Heart left ventricle (tissue), 16 donors: ENCODE measurements around the gene OR2A2. TPM values are rescaled to one million over a fixed set of nuclear protein-coding genes. Genes with fewer than 3 reads are reported as not detected.

Experiments used
- ATAC-seq, 4 donors: fragments of 200-7000 bp; cut with Tn5 transposase; one replicate each; pipeline ENCODE4 v1.9.1; 2020 to 2022; ENCODE audit warnings: moderate library complexity in 4 of 4, mild to moderate bottlenecking in 3 of 4, moderate number of reproducible peaks in 1 of 4
- DNase-seq, 5 donors: peaks; one replicate each; pipeline ENCODE4 v3.0.0-alpha.2; 2020
- H3K27ac ChIP-seq, 12 donors: fragments of 200-600 bp; sonication (generic) in 4 of 12; one replicate each; pipeline versions ENCODE4 v1.5.0 to v1.8.0; 2016 to 2022; ENCODE audit warnings: mild to moderate bottlenecking in 2 of 12
- H3K27me3 ChIP-seq, 9 donors: fragments of 200-600 bp; sonication (generic) in 2 of 9; one replicate each; pipeline versions ENCODE4 v1.5.1 to v1.8.0; 2016 to 2022; ENCODE audit warnings: mild to moderate bottlenecking in 3 of 9
- H3K36me3 ChIP-seq, 9 donors: fragments of 200-600 bp; sonication (generic) in 2 of 9; one replicate each; pipeline versions ENCODE4 v1.5.0 to v1.8.0; 2018 to 2022; ENCODE audit warnings: mild to moderate bottlenecking in 2 of 9
- H3K4me1 ChIP-seq, 12 donors: fragments of 200-600 bp; sonication (generic) in 4 of 12; one replicate each; pipeline versions ENCODE4 v1.5.0 to v1.8.0; 2016 to 2022; ENCODE audit warnings: mild to moderate bottlenecking in 3 of 12
- H3K4me3 ChIP-seq, 12 donors: fragments of 200-600 bp; sonication (generic) in 4 of 12; one replicate each; pipeline versions ENCODE4 v1.5.0 to v1.8.0; 2017 to 2022; ENCODE audit warnings: mild to moderate bottlenecking in 9 of 12, moderate library complexity in 4 of 12
- H3K9me3 ChIP-seq, 12 donors: fragments of 200-600 bp; sonication (generic) in 4 of 12; one replicate each; pipeline versions ENCODE4 v1.5.0 to v1.8.0; 2016 to 2022; ENCODE audit warnings: mild to moderate bottlenecking in 1 of 12
- POLR2A ChIP-seq, 2 donors: fragments of 450-650 bp; IDR thresholded peaks; one replicate each; pipeline ENCODE4 v1.6.1; 2017; ENCODE audit warnings: antibody characterized with exemption in 2 of 2, mild to moderate bottlenecking in 2 of 2, moderate library complexity in 2 of 2
- WGBS, 4 donors: extraction: QIAGEN DNeasy Blood & Tissue Kit in 2 of 4; methylation state at CpG; one replicate each; pipeline versions ENCODE4 v1.1.5 to v1.1.7; 2013 to 2018; 5-methylcytosine and 5-hydroxymethylcytosine counted together
- intact Hi-C, 10 donors: fragments of 100-400 bp; cut with DNase I; formaldehyde crosslinking; loops; one replicate each; pipeline versions ENCODE4 v1.11.1 to v1.14.2; 2022
- polyA plus RNA-seq, 2 donors: library from polyadenylated mRNA; stranded (reverse); fragments of 200-250 nt; gene quantifications; one replicate each; pipeline ENCODE4 v1.2.3, GENCODE V29; 2013
- total RNA-seq, 9 donors: library from RNA; depleted of rRNA in 2 of 9; stranded (reverse); fragments of >200 nt in 2 of 9; fragmentation: NEBNext Ultra II Directional in 3 of 9; extraction: Animal tissue kit (Norgen Biotek cat#: 25700) in 3 of 9; gene quantifications; one replicate each; pipeline versions ENCODE4 v1.1.0 to v1.2.4, GENCODE V29; 2016 to 2023
- TF ChIP-seq, protein P1 (sequence below), 12 donors: fragments of 200-600 bp; sonication (generic) in 4 of 12; IDR thresholded peaks; one replicate each; pipeline versions ENCODE4 v1.5.0 to v1.8.0; 2018 to 2022; ENCODE audit warnings: antibody characterized with exemption in 12 of 12, mild to moderate bottlenecking in 5 of 12
- donor health status: ischemic (EF 13 %, LVEDD 7.1; RV severe dilation, severe dysfunction).
- donor health status: healthy with polysubstance abuse.
- donor health status: DM: no; HTN: yes; CAD: no.
- donor health status: DM: no; HTN: no; CAD: no.
- donor health status: ischemic (EF 25% LVEDD 6.9; RV normal size, moderate dysfunction).
- donor health status: ischemic (EF 25% LVEDD 5.7; RV mildly dilated, moderate dysfunction).
- donor health status: healthy.
- donor health status: DM: yes; HTN: yes; CAD: no.
- donor health status: ischemic (EF 35%, LVEDD 5.7; RV mildly dilated, moderate dysfunction).
- donor health status: nonischemic (EF 11% LVEDD 7.7; RV severe dilation, severe dysfunction).
- donor health status: DM: yes; HTN: yes; CAD: no.
- donor health status: PGD.
- donor health status: ischemic (EF 29% LVEDD 5.4; RV normal size, mild dysfunction).
- donor health status: nonischemic (EF 23%, LVEDD 6.1; RV moderate dilation, normal function).

Gene OR2A2
- total and polyA plus RNA-seq, 11 donors = not detected

DNA sequence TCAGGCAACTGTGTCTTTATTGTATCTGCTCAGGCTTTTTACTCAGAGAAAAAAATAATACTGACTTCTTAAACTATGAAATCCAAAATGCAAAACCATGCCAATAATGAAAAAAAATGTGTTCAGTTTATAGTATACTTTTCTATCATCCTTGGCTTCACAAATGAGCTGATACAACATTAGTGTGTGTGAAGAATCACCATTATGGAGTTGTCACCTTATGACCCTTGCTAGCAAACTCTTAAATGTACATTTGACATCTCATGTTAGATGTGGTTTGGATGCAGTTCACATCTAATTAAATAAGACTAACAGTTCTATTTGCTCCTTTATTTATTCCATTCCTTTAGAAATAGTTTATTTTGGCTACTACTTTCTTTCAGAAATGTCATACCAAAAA, 4.2 kb upstream of the OR2A2 start:
- ATAC-seq = no peak
- H3K9me3 ChIP-seq = no peaks in the 10 kb centered on the region
- DNase-seq = no peak
- intact Hi-C loops = no loop called here
- H3K27me3 ChIP-seq = no peaks in the 10 kb centered on the region
- H3K36me3 ChIP-seq = no peaks in the 10 kb centered on the region
- TF ChIP-seq, protein P1, sequence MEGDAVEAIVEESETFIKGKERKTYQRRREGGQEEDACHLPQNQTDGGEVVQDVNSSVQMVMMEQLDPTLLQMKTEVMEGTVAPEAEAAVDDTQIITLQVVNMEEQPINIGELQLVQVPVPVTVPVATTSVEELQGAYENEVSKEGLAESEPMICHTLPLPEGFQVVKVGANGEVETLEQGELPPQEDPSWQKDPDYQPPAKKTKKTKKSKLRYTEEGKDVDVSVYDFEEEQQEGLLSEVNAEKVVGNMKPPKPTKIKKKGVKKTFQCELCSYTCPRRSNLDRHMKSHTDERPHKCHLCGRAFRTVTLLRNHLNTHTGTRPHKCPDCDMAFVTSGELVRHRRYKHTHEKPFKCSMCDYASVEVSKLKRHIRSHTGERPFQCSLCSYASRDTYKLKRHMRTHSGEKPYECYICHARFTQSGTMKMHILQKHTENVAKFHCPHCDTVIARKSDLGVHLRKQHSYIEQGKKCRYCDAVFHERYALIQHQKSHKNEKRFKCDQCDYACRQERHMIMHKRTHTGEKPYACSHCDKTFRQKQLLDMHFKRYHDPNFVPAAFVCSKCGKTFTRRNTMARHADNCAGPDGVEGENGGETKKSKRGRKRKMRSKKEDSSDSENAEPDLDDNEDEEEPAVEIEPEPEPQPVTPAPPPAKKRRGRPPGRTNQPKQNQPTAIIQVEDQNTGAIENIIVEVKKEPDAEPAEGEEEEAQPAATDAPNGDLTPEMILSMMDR (IDR thresholded peaks at IDR 0.05) = no peak
- no peak for TF ChIP-seq POLR2A (IDR thresholded peaks at IDR 0.05)
- H3K4me3 ChIP-seq = no peak overlapping the region
- no peak overlapping the region for H3K27ac ChIP-seq
- no peaks in the 10 kb centered on the region for H3K4me1 ChIP-seq

DNA sequence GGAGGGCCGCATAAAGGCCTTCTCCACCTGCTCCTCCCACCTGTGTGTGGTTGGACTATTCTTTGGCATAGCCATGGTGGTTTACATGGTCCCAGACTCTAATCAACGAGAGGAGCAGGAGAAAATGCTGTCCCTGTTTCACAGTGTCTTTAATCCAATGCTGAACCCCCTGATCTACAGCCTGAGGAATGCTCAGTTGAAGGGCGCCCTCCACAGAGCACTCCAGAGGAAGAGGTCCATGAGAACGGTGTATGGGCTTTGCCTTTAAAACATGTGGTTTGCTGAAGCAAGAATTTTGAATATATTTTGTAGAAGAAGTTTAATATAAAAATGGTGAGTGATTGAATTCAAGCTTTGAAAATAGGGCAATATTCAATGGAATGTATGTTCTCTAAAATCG, 889 bp downstream of the OR2A2 start:
- WGBS, 4 donors = 77 to 87% (median 80%) methylated on average over 5 of the region's 5 CpGs
- intact Hi-C loops = no loop called here
- ATAC-seq (no peak), DNase-seq (no peak)
- Histone ChIP-seq H3K36me3 (no peaks in the 10 kb centered on the region), H3K27me3 (no peaks in the 10 kb centered on the region), H3K27ac (no peak overlapping the region), H3K4me3 (no peak overlapping the region), H3K9me3 (no peaks in the 10 kb centered on the region), H3K4me1 (no peaks in the 10 kb centered on the region)
- no peak for TF ChIP-seq POLR2A (IDR thresholded peaks at IDR 0.05)
- TF ChIP-seq, protein P1 (IDR thresholded peaks at IDR 0.05) = no peak

DNA sequence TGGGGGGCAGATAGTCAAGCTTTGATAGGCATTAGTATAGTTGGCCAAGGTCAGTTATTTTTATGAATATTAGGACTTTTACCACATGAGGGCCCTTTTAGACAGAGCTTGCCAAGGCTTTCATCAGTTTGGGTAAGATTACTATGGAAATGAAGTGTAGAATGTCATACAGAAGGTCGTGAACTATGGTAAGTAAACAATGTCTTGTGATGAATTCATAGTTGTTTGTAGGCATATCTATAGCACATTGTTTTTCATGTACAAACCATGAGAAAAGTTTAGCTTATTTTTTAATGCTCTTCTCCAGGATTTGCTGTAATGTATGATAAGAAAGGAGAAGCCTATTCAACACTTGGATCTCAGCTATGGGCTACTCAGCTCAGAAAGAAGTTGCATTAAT, 4.3 kb downstream of the OR2A2 start:
- Histone ChIP-seq H3K27ac (no peak overlapping the region), H3K36me3 (no peaks in the 10 kb centered on the region), H3K9me3 (no peaks in the 10 kb centered on the region), H3K27me3 (no peaks in the 10 kb centered on the region), H3K4me1 (no peaks in the 10 kb centered on the region), H3K4me3 (no peak overlapping the region)
- intact Hi-C loops = no loop called here
- TF ChIP-seq, protein P1 (IDR thresholded peaks at IDR 0.05) = no peak
- no peak for TF ChIP-seq POLR2A (IDR thresholded peaks at IDR 0.05)
- ATAC-seq (no peak), DNase-seq (no peak)
- WGBS, 4 donors = 50 to 56% (median 52%) methylated on average over 1 of the region's 1 CpG

DNA sequence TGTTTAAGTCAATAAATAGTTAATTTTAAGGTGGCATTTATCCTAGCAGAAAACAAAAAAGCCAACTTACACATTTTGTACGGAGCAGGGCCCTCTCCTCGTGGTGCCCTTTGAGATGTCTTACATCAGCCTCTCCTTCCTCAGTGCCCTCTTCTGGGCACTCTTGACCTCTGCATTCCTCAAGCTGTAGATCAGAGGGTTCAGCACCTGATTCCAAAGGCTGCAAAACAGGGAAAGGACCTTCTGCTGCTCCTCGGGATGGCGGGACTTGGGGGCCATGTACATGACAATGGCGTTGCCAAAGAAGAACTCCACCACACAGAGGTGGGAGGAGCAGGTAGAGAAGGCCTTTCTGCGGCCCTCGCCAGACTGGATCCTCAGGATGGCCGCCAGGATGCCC, 9.0 kb downstream of the OR2A2 start:
- H3K27ac ChIP-seq = no peak overlapping the region
- DNase-seq (no peak), ATAC-seq (no peak)
- no peaks in the 10 kb centered on the region for H3K36me3 ChIP-seq
- WGBS, 4 donors = 61 to 81% (median 64%) methylated on average over 7 to 8 of the region's 8 CpGs
- TF ChIP-seq, protein P1 (IDR thresholded peaks at IDR 0.05) = no peak
- TF ChIP-seq POLR2A (IDR thresholded peaks at IDR 0.05) = no peak
- intact Hi-C loops = no loop called here
- no peaks in the 10 kb centered on the region for H3K4me1 ChIP-seq
- H3K4me3 ChIP-seq = no peak overlapping the region
- H3K27me3 ChIP-seq = no peaks in the 10 kb centered on the region
- no peaks in the 10 kb centered on the region for H3K9me3 ChIP-seq
